Activated CD8-positive, alpha-beta memory T cell treated with anti-CD3 and anti-CD28 coated beads for 24 hours (primary cell): ENCODE data around the gene RACGAP1.

Source experiments
- DNase-seq: peaks from one replicate; pipeline ENCODE4 v3.0.0-alpha.2; 2020

The RACGAP1 gene

GRCh38 chr12:49984476-49985359 lies 40.6 kb downstream of the RACGAP1 start:
- DNase-seq, result no peak

- DNase-seq, result no peak
These were observed 41.4 kb downstream of the RACGAP1 start for GRCh38 chr12:49983892-49984291.

- DNase-seq, result no peak
These were observed 42.8 kb downstream of the RACGAP1 start for GRCh38 chr12:49982246-49983087.

- no peak for DNase-seq
These were observed 44.6 kb downstream of the RACGAP1 start for GRCh38 chr12:49980501-49981349.

GRCh38 chr12:49979791-49980190 lies 45.5 kb downstream of the RACGAP1 start:
- DNase-seq, result no peak

GRCh38 chr12:49979016-49979586 lies 46.2 kb downstream of the RACGAP1 start:
- DNase-seq, result no peak

GRCh38 chr12:49978125-49978524 lies 47.2 kb downstream of the RACGAP1 start:
- DNase-seq, result no peak

GRCh38 chr12:49976557-49976956 lies 48.7 kb downstream of the RACGAP1 start:
- no peak for DNase-seq

- no peak for DNase-seq
These were observed 50.0 kb downstream of the RACGAP1 start for GRCh38 chr12:49975318-49975761.

GRCh38 chr12:49974677-49975317 lies 50.5 kb downstream of the RACGAP1 start:
- no peak for DNase-seq

GRCh38 chr12:49974231-49974675 lies 51.0 kb downstream of the RACGAP1 start:
- no peak for DNase-seq

GRCh38 chr12:49973361-49973830 lies 51.9 kb downstream of the RACGAP1 start:
- no peak for DNase-seq

GRCh38 chr12:49972641-49973360 lies 52.5 kb downstream of the RACGAP1 start, which contains the start of gene AQP6:
Gene AQP6 (plus strand): TSS chr12:49972947. CDS start chr12:49973174, 227 bp downstream.
- no peak for DNase-seq

GRCh38 chr12:49972129-49972528 lies 53.2 kb downstream of the RACGAP1 start:
- no peak for DNase-seq

GRCh38 chr12:49971141-49971540 lies 54.2 kb downstream of the RACGAP1 start:
- no peak for DNase-seq

- DNase-seq, result no peak
These were observed 54.6 kb downstream of the RACGAP1 start for GRCh38 chr12:49970658-49971057.

- no peak for DNase-seq
These were observed 55.5 kb downstream of the RACGAP1 start for GRCh38 chr12:49969651-49970429.

- DNase-seq, result no peak
These were observed 56.3 kb downstream of the RACGAP1 start for GRCh38 chr12:49969027-49969426.

GRCh38 chr12:49968471-49968870 lies 56.8 kb downstream of the RACGAP1 start:
- no peak for DNase-seq

GRCh38 chr12:49967777-49968250 lies 57.5 kb downstream of the RACGAP1 start:
- no peak for DNase-seq
